Limb (tissue), 2 donors: ENCODE measurements around the gene VAV2.
A peak's percentile ranks its signal among the peaks of the same experiment; 100 is the strongest.
"Not testable (repeated sequence)": the region's sequence is repeated elsewhere in the genome, so short reads cannot be mapped to it uniquely, and the experiment has no call there.

Experiments used
- DNase-seq, 2 donors: peaks; one replicate each; pipeline ENCODE4 v3.0.0-alpha.2; 2016; ENCODE audit errors: extremely low spot score in 2 of 2

The VAV2 gene

GRCh38 chr9:133969681-133970580 is 22.2 kb downstream of the VAV2 start:
- DNase-seq, result no peak

GRCh38 chr9:133968966-133969617 is 23.0 kb downstream of the VAV2 start:
- no peak for DNase-seq

GRCh38 chr9:133968428-133968827 is 23.7 kb downstream of the VAV2 start:
- no peak for DNase-seq

GRCh38 chr9:133967024-133967741 is 24.9 kb downstream of the VAV2 start:
- DNase-seq, result no peak

- DNase-seq, result no peak
Observed at GRCh38 chr9:133964463-133964862, 27.7 kb downstream of the VAV2 start.

GRCh38 chr9:133963166-133963565 is 29.0 kb downstream of the VAV2 start:
- no peak for DNase-seq

- DNase-seq, result no peak
Observed at GRCh38 chr9:133962341-133962740, 29.8 kb downstream of the VAV2 start.

- no peak for DNase-seq
Observed at GRCh38 chr9:133961226-133962165, 30.6 kb downstream of the VAV2 start.

- DNase-seq, result no peak
Observed at GRCh38 chr9:133960568-133961129, 31.5 kb downstream of the VAV2 start.

GRCh38 chr9:133959966-133960567 is 32.1 kb downstream of the VAV2 start:
- DNase-seq, result no peak

GRCh38 chr9:133959171-133959570 is 33.0 kb downstream of the VAV2 start:
- DNase-seq, result no peak

- no peak for DNase-seq
Observed at GRCh38 chr9:133958756-133959155, 33.4 kb downstream of the VAV2 start.

- DNase-seq, result not testable (repeated sequence)
Observed at GRCh38 chr9:133957772-133958171, 34.4 kb downstream of the VAV2 start.

GRCh38 chr9:133957328-133957727 is 34.8 kb downstream of the VAV2 start:
- no peak for DNase-seq

- peak; percentile 51 to 60 for DNase-seq
Observed at GRCh38 chr9:133956520-133957076, 35.5 kb downstream of the VAV2 start.

GRCh38 chr9:133955821-133956411 is 36.2 kb downstream of the VAV2 start:
- DNase-seq, result peak in 1 of 2 donors; percentile 74

- DNase-seq, result no peak
Observed at GRCh38 chr9:133954862-133955529, 37.1 kb downstream of the VAV2 start.

GRCh38 chr9:133953976-133954709 is 38.0 kb downstream of the VAV2 start:
- no peak for DNase-seq
